Activated naive CD8-positive, alpha-beta T cell treated with anti-CD3 and anti-CD28 coated beads, Interleukin-2, amount 50 U/mL, for 24 hours (primary cell): ENCODE data around the gene RAB33A.

Experiments
- ATAC-seq: fragments of 150-1000 bp; cut with Tn5 transposase; one replicate; pipeline ENCODE4 v1.10.0; 2021
- DNase-seq: peaks from one replicate; pipeline ENCODE4 v3.0.0; 2021
- H3K27ac Mint-ChIP-seq: one replicate; pipeline ENCODE4 v1.8.0; 2021; ENCODE audit warnings: mild to moderate bottlenecking, mixed read lengths
- H3K27me3 Mint-ChIP-seq: one replicate; pipeline ENCODE4 v1.8.0; 2021; ENCODE audit warnings: mixed read lengths
- H3K36me3 Mint-ChIP-seq: one replicate; pipeline ENCODE4 v1.8.0; 2021; ENCODE audit warnings: low read depth, mixed read lengths
- H3K4me1 Mint-ChIP-seq: one replicate; pipeline ENCODE4 v1.8.0; 2021; ENCODE audit warnings: mixed read lengths
- H3K4me3 Mint-ChIP-seq: one replicate; pipeline ENCODE4 v1.8.0; 2021; ENCODE audit warnings: mild to moderate bottlenecking, moderate library complexity, mixed read lengths
- H3K9me3 Mint-ChIP-seq: one replicate; pipeline ENCODE4 v1.8.0; 2021; ENCODE audit warnings: mixed read lengths

Gene RAB33A

GRCh38 chrX:130171446-130172126, at the start of gene RAB33A:
RAB33A (plus strand) TSS chrX:130171962; CDS start chrX:130172063, 101 bp downstream.
- Mint-ChIP-seq H3K27me3 (no peaks in the 10 kb centered on the region), H3K4me1 (peaks cover 51% of the 10 kb centered on the region), H3K4me3 (peak within 1 kb of the TSS; percentile 88), H3K36me3 (no peaks in the 10 kb centered on the region), H3K9me3 (no peaks in the 10 kb centered on the region), H3K27ac (peak within 1 kb of the TSS; percentile 92)
- peak; percentile 26 for ATAC-seq
- peak; percentile 34 for DNase-seq

DNA sequence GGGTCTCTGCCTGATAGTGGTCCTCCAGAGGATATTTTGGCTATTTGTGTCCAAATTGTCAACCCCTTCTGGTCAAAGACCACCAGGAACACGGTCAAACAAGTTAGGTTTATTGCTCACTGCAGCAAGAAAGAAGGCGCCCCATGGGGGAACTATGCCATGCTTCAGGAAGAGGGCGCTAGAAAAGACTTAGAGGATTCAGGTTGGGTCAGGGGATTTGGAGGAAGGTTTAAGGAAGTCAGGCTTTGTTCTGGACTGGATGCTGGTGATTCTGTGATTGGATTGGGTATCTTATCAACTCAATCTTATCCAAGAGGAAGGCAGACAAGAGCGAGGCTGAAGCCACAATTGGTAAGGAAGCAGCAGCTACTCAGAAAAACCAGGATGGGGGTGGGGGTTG, 47.2 kb upstream of the RAB33A start:
- DNase-seq, result no peak
- no peak overlapping the region for H3K27ac Mint-ChIP-seq
- no peaks in the 10 kb centered on the region for H3K9me3 Mint-ChIP-seq
- peaks cover 16% of the 10 kb centered on the region for H3K36me3 Mint-ChIP-seq
- no peak for ATAC-seq
- H3K4me3 Mint-ChIP-seq, result no peak overlapping the region
- H3K4me1 Mint-ChIP-seq, result peaks cover 13% of the 10 kb centered on the region
- no peaks in the 10 kb centered on the region for H3K27me3 Mint-ChIP-seq

- Mint-ChIP-seq H3K4me1 (peaks cover 6% of the 10 kb centered on the region), H3K36me3 (peaks cover 18% of the 10 kb centered on the region), H3K27ac (no peak overlapping the region), H3K4me3 (no peak overlapping the region), H3K27me3 (no peaks in the 10 kb centered on the region), H3K9me3 (no peaks in the 10 kb centered on the region)
- ATAC-seq, result no peak
- DNase-seq, result no peak
Measured at GRCh38 chrX:130125091-130125874, 46.5 kb upstream of the RAB33A start.

- Mint-ChIP-seq H3K27me3 (no peaks in the 10 kb centered on the region), H3K27ac (no peak overlapping the region), H3K36me3 (peaks cover 26% of the 10 kb centered on the region), H3K4me3 (no peak overlapping the region), H3K4me1 (no peaks in the 10 kb centered on the region), H3K9me3 (no peaks in the 10 kb centered on the region)
- no peak for ATAC-seq
- DNase-seq, result no peak
Measured at GRCh38 chrX:130130990-130131389, 40.8 kb upstream of the RAB33A start.

- Mint-ChIP-seq H3K27me3 (no peaks in the 10 kb centered on the region), H3K36me3 (peaks cover 19% of the 10 kb centered on the region), H3K9me3 (no peaks in the 10 kb centered on the region), H3K27ac (no peak overlapping the region), H3K4me1 (no peaks in the 10 kb centered on the region), H3K4me3 (no peak overlapping the region)
- DNase-seq, result no peak
- ATAC-seq, result no peak
Measured at GRCh38 chrX:130136496-130136895, 35.3 kb upstream of the RAB33A start.

DNA sequence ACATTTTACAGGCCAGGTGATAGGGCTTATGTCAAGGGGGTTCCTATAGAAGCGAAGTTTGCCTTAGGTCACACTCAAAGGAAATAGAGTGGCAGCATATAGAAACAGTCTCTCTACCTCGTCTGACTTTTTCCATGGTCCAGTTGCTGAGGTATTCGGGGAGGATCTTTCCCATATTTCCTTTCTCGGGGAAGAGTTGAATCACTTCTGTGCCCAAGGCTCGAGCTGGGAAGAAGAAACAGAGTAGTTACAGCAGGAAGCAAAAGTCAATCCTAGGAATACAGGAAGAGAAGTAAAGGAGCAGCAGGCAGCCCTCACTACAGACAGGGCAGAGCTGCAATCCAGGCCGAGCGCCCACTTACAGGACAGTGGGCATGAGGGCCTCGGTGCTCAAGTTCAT, 34.8 kb upstream of the RAB33A start:
- no peak overlapping the region for H3K4me3 Mint-ChIP-seq
- no peak for ATAC-seq
- no peaks in the 10 kb centered on the region for H3K27me3 Mint-ChIP-seq
- H3K9me3 Mint-ChIP-seq, result no peaks in the 10 kb centered on the region
- H3K27ac Mint-ChIP-seq, result no peak overlapping the region
- DNase-seq, result no peak
- no peaks in the 10 kb centered on the region for H3K4me1 Mint-ChIP-seq
- peaks cover 22% of the 10 kb centered on the region for H3K36me3 Mint-ChIP-seq

GRCh38 chrX:130139474-130140201, 32.1 kb upstream of the RAB33A start:
- no peak overlapping the region for H3K27ac Mint-ChIP-seq
- H3K36me3 Mint-ChIP-seq, result peaks cover 34% of the 10 kb centered on the region

GRCh38 chrX:130144509-130144908, 27.3 kb upstream of the RAB33A start:
- no peak for ATAC-seq
- H3K4me1 Mint-ChIP-seq, result no peaks in the 10 kb centered on the region
- H3K36me3 Mint-ChIP-seq, result peaks cover 29% of the 10 kb centered on the region
- no peaks in the 10 kb centered on the region for H3K27me3 Mint-ChIP-seq
- H3K9me3 Mint-ChIP-seq, result no peaks in the 10 kb centered on the region
- H3K4me3 Mint-ChIP-seq, result no peak overlapping the region
- H3K27ac Mint-ChIP-seq, result no peak overlapping the region
- no peak for DNase-seq

More at GRCh38 chrX:130139474-130140201, 32.1 kb upstream of the RAB33A start:
- H3K4me1 Mint-ChIP-seq, result no peaks in the 10 kb centered on the region
- no peak overlapping the region for H3K4me3 Mint-ChIP-seq
- ATAC-seq (no peak), DNase-seq (no peak)
- H3K27me3 Mint-ChIP-seq, result no peaks in the 10 kb centered on the region
- no peaks in the 10 kb centered on the region for H3K9me3 Mint-ChIP-seq

- H3K9me3 Mint-ChIP-seq, result no peaks in the 10 kb centered on the region
Measured at GRCh38 chrX:130145123-130145522, 26.6 kb upstream of the RAB33A start.

DNA sequence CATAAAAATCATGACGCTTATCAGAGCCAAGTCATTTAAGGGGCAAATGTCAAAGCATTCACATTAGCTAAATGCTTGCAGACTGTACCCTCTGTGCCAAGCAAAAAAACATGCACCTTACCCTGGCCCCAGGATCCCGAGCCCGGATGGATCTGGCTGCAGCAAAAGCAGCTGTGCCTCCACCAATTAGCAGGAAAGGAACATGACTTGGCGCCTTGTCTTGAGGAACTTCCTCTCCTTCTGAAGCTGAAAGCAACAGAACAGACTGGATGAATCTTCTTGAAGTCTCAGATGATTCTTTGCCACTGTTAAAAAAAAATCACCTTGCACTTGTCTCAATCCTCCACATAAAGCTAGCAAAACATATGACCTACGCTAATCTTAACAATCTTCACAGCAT, 24.1 kb upstream of the RAB33A start:
- H3K27me3 Mint-ChIP-seq, result no peaks in the 10 kb centered on the region
- no peaks in the 10 kb centered on the region for H3K4me1 Mint-ChIP-seq
- H3K36me3 Mint-ChIP-seq, result peaks cover 23% of the 10 kb centered on the region
- H3K4me3 Mint-ChIP-seq, result no peak overlapping the region
- no peaks in the 10 kb centered on the region for H3K9me3 Mint-ChIP-seq
- DNase-seq (no peak), ATAC-seq (no peak)
- no peak overlapping the region for H3K27ac Mint-ChIP-seq

More at GRCh38 chrX:130145123-130145522, 26.6 kb upstream of the RAB33A start:
- Mint-ChIP-seq H3K27ac (no peak overlapping the region), H3K4me3 (no peak overlapping the region), H3K27me3 (no peaks in the 10 kb centered on the region), H3K4me1 (no peaks in the 10 kb centered on the region), H3K36me3 (peaks cover 27% of the 10 kb centered on the region)
- no peak for DNase-seq
- ATAC-seq, result no peak

- H3K4me3 Mint-ChIP-seq, result no peak overlapping the region
- H3K9me3 Mint-ChIP-seq, result no peaks in the 10 kb centered on the region
- H3K27me3 Mint-ChIP-seq, result no peaks in the 10 kb centered on the region
- DNase-seq, result no peak
- H3K36me3 Mint-ChIP-seq, result peaks cover 9% of the 10 kb centered on the region
- H3K27ac Mint-ChIP-seq, result no peak overlapping the region
- no peak for ATAC-seq
- H3K4me1 Mint-ChIP-seq, result peaks cover 13% of the 10 kb centered on the region
Measured at GRCh38 chrX:130155564-130155963, 16.2 kb upstream of the RAB33A start.

DNA sequence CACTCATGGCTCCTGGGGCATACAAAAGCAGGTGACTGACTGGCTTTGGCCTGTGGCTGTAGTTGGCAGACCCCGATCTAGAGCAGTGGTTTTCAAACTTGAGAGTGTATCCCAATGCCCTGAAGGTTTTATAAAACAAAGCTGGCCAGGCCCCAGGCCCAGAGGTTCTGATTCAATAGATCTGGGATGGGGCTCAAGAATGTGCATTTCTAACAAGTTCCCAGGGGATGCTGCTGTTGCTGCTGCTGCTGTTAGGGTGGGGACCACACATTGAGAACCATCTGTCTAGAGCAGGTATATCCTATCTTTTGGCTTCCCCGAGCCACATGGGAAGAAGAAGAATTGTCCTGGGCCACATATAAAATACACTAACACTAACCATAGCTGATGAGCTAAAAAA, 13.5 kb upstream of the RAB33A start:
- H3K9me3 Mint-ChIP-seq, result no peaks in the 10 kb centered on the region
- DNase-seq (no peak), ATAC-seq (no peak)
- no peak overlapping the region for H3K27ac Mint-ChIP-seq
- H3K36me3 Mint-ChIP-seq, result peaks cover 9% of the 10 kb centered on the region
- H3K4me3 Mint-ChIP-seq, result no peak overlapping the region
- H3K4me1 Mint-ChIP-seq, result peaks cover 26% of the 10 kb centered on the region
- H3K27me3 Mint-ChIP-seq, result no peaks in the 10 kb centered on the region

DNA sequence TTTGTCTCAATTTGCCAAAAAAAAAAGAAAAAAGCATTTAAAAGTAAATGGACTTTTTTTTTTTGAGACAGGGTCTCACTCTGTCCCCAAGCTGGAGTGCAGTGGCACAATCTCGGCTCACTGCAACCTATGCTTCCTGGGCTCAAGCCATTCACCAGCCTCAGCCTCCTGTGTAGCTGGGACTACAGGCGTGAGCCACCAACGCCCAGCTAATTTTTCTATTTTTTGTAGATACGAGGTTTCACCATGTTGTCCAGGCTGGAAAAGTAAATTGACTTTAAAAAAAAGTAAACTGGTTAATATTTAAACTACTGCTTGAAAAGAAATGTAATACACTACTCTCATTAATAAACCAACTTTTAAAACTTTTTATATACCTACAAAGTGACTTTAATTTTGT, 12.0 kb upstream of the RAB33A start:
- Mint-ChIP-seq H3K27ac (no peak overlapping the region), H3K27me3 (no peaks in the 10 kb centered on the region), H3K9me3 (no peaks in the 10 kb centered on the region), H3K4me1 (peaks cover 34% of the 10 kb centered on the region), H3K36me3 (peaks cover 7% of the 10 kb centered on the region), H3K4me3 (no peak overlapping the region)
- no peak for ATAC-seq
- no peak for DNase-seq

DNA sequence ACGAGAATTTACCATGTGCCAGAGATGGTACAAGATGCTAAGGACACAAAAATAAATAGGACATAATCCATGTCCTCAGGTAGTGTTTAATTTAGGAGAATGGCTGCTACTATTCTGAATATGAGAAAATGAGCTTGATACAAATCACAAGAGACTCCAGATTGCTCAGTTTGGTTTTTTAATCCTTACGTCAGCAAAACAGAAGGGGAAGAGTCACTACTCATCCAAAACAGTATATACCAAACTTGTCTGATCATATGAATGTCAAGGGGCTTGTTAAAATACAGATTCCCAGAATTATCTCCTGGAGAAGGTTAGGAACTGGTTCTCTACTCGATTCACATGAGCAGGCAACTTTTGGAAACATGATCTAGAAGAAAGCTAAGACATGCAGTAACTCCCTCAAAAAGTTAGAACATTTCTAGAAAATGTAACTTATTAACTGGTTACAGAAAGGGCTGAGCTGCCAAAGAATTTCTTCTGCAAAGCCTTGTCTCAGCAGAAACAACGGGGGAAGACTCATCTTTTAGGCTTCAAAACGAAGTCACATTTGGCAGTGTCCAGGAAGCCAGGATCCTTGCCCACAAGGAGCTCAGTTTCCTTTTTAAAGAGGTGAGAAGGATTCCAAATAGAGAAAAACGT, 9.5 kb upstream of the RAB33A start:
- H3K27ac Mint-ChIP-seq, result no peak overlapping the region
- H3K27me3 Mint-ChIP-seq, result no peaks in the 10 kb centered on the region
- no peaks in the 10 kb centered on the region for H3K36me3 Mint-ChIP-seq
- no peaks in the 10 kb centered on the region for H3K9me3 Mint-ChIP-seq
- DNase-seq (no peak), ATAC-seq (no peak)
- H3K4me1 Mint-ChIP-seq, result peaks cover 41% of the 10 kb centered on the region
- no peak overlapping the region for H3K4me3 Mint-ChIP-seq
